B cell (primary cell): ENCODE results near the gene PACRG. TPM values are rescaled to one million over a fixed set of nuclear protein-coding genes. Genes with fewer than 3 reads are reported as not detected.

Source experiments
- ATAC-seq: fragments of 200-7000 bp; cut with Tn5 transposase; one replicate; pipeline ENCODE4 v1.10.0; 2021; ENCODE audit warnings: low read depth, mild to moderate bottlenecking, moderate number of reproducible peaks, moderate library complexity
- CTCF ChIA-PET: fragments of 350-600 bp; sonication (Branson Sonifier 250); formaldehyde crosslinking; loops from one replicate; lab custom pipeline; 2021; ENCODE audit warnings: antibody characterized with exemption, inconsistent platforms; lab: Charles Lee
- POLR2A ChIA-PET: fragments of 350-600 bp; sonication (Branson Sonifier 250); formaldehyde crosslinking; loops from one replicate; lab custom pipeline; 2021; ENCODE audit warnings: antibody characterized with exemption; lab: Charles Lee
- DNase-seq: peaks from one replicate; pipeline ENCODE4 v3.0.0; 2013
- H2AFZ ChIP-seq: 2 replicates; pipeline ENCODE4 v1.6.1; 2012; ENCODE audit warnings: mild to moderate bottlenecking, low read depth, low read length; ENCODE audit not compliant: insufficient read depth, poor library complexity, severe bottlenecking
- H3K27ac ChIP-seq, 2 donors: 1 replicate in 1 of 2; 2 replicates in 1 of 2; pipeline ENCODE4 v1.5.1; 2012 to 2013; ENCODE audit warnings: low read length in 2 of 2, mild to moderate bottlenecking in 2 of 2, moderate library complexity in 1 of 2
- H3K27me3 ChIP-seq, 4 experiments: fragments of 200-600 bp in 1 of 4; sonication (generic) in 1 of 4; replicated peaks in 1 of 4; 1 replicate in 2 of 4; 2 replicates in 2 of 4; pipeline versions ENCODE4 v1.6.1 to v1.7.0; 2013 to 2016; ENCODE audit warnings: low read length in 3 of 4, mild to moderate bottlenecking in 2 of 4, mixed read lengths in 1 of 4, moderate library complexity in 1 of 4; ENCODE audit not compliant: insufficient read depth in 4 of 4, control insufficient read depth in 3 of 4; ENCODE audit errors: control extremely low read depth in 1 of 4
- H3K36me3 ChIP-seq, 2 experiments: replicated peaks in 1 of 2; 1 replicate in 1 of 2; 2 replicates in 1 of 2; pipeline versions ENCODE4 v1.6.1 to v1.7.1; 2013; ENCODE audit warnings: low read length in 1 of 2; ENCODE audit not compliant: insufficient read depth in 2 of 2, control insufficient read depth in 1 of 2; ENCODE audit errors: control extremely low read depth in 1 of 2, extremely low read depth in 1 of 2
- H3K4me1 ChIP-seq, 2 donors: fragments of 200-600 bp in 1 of 2; sonication (generic) in 1 of 2; 1 replicate in 1 of 2; 2 replicates in 1 of 2; pipeline versions ENCODE4 v1.5.1 to v1.6.1; 2013 to 2017; ENCODE audit warnings: low read length in 2 of 2; ENCODE audit not compliant: control insufficient read depth in 2 of 2, insufficient read depth in 2 of 2
- H3K4me2 ChIP-seq: replicated peaks from 2 replicates; pipeline ENCODE3; 2012; ENCODE audit warnings: mild to moderate bottlenecking, low read depth, low read length; ENCODE audit not compliant: poor library complexity, severe bottlenecking
- H3K4me3 ChIP-seq, 5 experiments: fragments of 200-600 bp in 1 of 5; sonication (generic) in 1 of 5; 1 replicate in 3 of 5; 2 replicates in 2 of 5; pipeline versions ENCODE4 v1.5.1 to v1.7.0; 2011 to 2016; ENCODE audit warnings: low read length in 4 of 5, mild to moderate bottlenecking in 4 of 5, low read depth in 2 of 5, control low read depth in 1 of 5, moderate library complexity in 1 of 5; ENCODE audit not compliant: insufficient read depth in 1 of 5; ENCODE audit errors: control extremely low read depth in 1 of 5, extremely low read depth in 1 of 5
- H3K79me2 ChIP-seq: fragments of 200-600 bp; sonication (generic); one replicate; pipeline ENCODE4 v1.6.0; 2016; ENCODE audit warnings: low read length; ENCODE audit not compliant: control insufficient read depth, insufficient read depth
- H3K9ac ChIP-seq: fragments of 200-600 bp; sonication (generic); 2 replicates; pipeline ENCODE4 v1.6.1; 2017; ENCODE audit warnings: mild to moderate bottlenecking, low read length, moderate library complexity
- H3K9me3 ChIP-seq, 3 donors: one replicate each; pipeline versions ENCODE4 v1.6.1 to v1.7.1; 2013; ENCODE audit warnings: low read length in 2 of 3; ENCODE audit not compliant: control insufficient read depth in 2 of 3, insufficient read depth in 1 of 3; ENCODE audit errors: control extremely low read depth in 1 of 3
- H4K20me1 ChIP-seq: 2 replicates; pipeline ENCODE4 v1.6.0; 2012; ENCODE audit warnings: mild to moderate bottlenecking, low read length; ENCODE audit not compliant: insufficient read depth, control insufficient read depth, poor library complexity, severe bottlenecking
- H3K27ac Mint-ChIP-seq: one replicate; pipeline ENCODE4 v1.8.0; 2021; ENCODE audit warnings: mixed read lengths
- H3K27me3 Mint-ChIP-seq: one replicate; pipeline ENCODE4 v1.8.0; 2021; ENCODE audit warnings: mixed read lengths
- H3K4me1 Mint-ChIP-seq: one replicate; pipeline ENCODE4 v1.8.0; 2021; ENCODE audit warnings: mixed read lengths
- H3K4me3 Mint-ChIP-seq: one replicate; pipeline ENCODE4 v1.8.0; 2021; ENCODE audit warnings: mixed read lengths
- H3K9me3 Mint-ChIP-seq: one replicate; pipeline ENCODE4 v1.8.0; 2022; ENCODE audit warnings: mixed read lengths; ENCODE audit not compliant: insufficient read depth
- CTCF ChIP-seq: fragments of 200-600 bp; IDR thresholded peaks from one replicate; pipeline ENCODE4 v1.8.0; 2022; ENCODE audit warnings: antibody characterized with exemption, mild to moderate bottlenecking
- EZH2 ChIP-seq: IDR thresholded peaks from 2 replicates; pipeline ENCODE4 v1.6.1; 2012; ENCODE audit warnings: borderline replicate concordance, low read depth, mild to moderate bottlenecking, moderate library complexity, low read length; ENCODE audit not compliant: insufficient read depth, poor library complexity, severe bottlenecking
- WGBS: methylation state at CpG from one replicate; pipeline ENCODE4 v1.1.5; 2013; ENCODE audit warnings: missing lambda C conversion rate; ENCODE audit not compliant: insufficient coverage; 5-methylcytosine and 5-hydroxymethylcytosine counted together
- intact Hi-C: fragments of 100-400 bp; cut with micrococcal nuclease; formaldehyde crosslinking; loops from one replicate; pipeline ENCODE4 v1.10.0; 2022
- polyA plus RNA-seq: library from polyadenylated mRNA; depleted of rRNA; stranded (reverse); fragments of >200 nt; gene quantifications from 2 replicates; pipeline ENCODE4 v1.2.3, GENCODE V29; 2012
- total RNA-seq, 2 donors: library from RNA; stranded (reverse); fragments of 120-200 nt in 1 of 2; gene quantifications; 1 replicate in 1 of 2; 2 replicates in 1 of 2; pipeline versions ENCODE4 v1.2.3 to v1.2.4, GENCODE V29; 2013 to 2022

The PACRG gene
- total and polyA plus RNA-seq, 2 donors (not counting 1 experiment from before 2014, with no cell fraction given) = not detected

GRCh38 chr6:163308629-163309440, 581.1 kb downstream of the PACRG start:
- no peak for DNase-seq
- Histone ChIP-seq H3K36me3 (no peaks in the 10 kb centered on the region), H3K27me3 (no peaks in the 10 kb centered on the region), H3K9me3 (peaks cover 0 to 5% (median 0%) of the 10 kb centered on the region in 3 donors), H3K4me1 (no peaks in the 10 kb centered on the region), H2AFZ (no peak overlapping the region), H3K27ac (no peak overlapping the region), H3K79me2 (no peaks in the 10 kb centered on the region), H3K4me2 (no peak overlapping the region), H3K4me3 (no peak overlapping the region), H4K20me1 (no peaks in the 10 kb centered on the region), H3K9ac (no peak overlapping the region)
- intact Hi-C loops = no loop called here
- ChIA-PET CTCF (interaction anchor here (0.7 to 0.8 kb wide), 2 partner anchors 179 to 358 kb away, joined by 3 read pairs; no protein-coding TSS in a partner anchor), POLR2A (no interaction called here)
- 96% methylated on average over 15 of the region's 22 CpGs for WGBS
- H3K27me3 Mint-ChIP-seq = peaks cover 26% of the 10 kb centered on the region
- ATAC-seq = no peak
- TF ChIP-seq CTCF = no peak
- TF ChIP-seq EZH2 = no peak
- no peaks in the 10 kb centered on the region for H3K9me3 Mint-ChIP-seq
- H3K27ac Mint-ChIP-seq = no peak overlapping the region
- no peaks in the 10 kb centered on the region for H3K4me1 Mint-ChIP-seq
- no peak overlapping the region for H3K4me3 Mint-ChIP-seq

- no peaks in the 10 kb centered on the region for H3K79me2 ChIP-seq
- Mint-ChIP-seq H3K9me3 (no peaks in the 10 kb centered on the region), H3K4me1 (no peaks in the 10 kb centered on the region), H3K27me3 (peaks cover 26% of the 10 kb centered on the region), H3K27ac (no peak overlapping the region), H3K4me3 (no peak overlapping the region)
- no peak overlapping the region for H3K4me3 ChIP-seq
- CTCF ChIA-PET = interaction anchor here (0.8 kb wide), 1 partner anchor 179 kb away, joined by 3 read pairs; no protein-coding TSS in a partner anchor
- ATAC-seq (no peak), DNase-seq (no peak)
- no peaks in the 10 kb centered on the region for H3K27me3 ChIP-seq
- H3K36me3 ChIP-seq = no peaks in the 10 kb centered on the region
- H3K9me3 ChIP-seq = peaks cover 0 to 5% (median 0%) of the 10 kb centered on the region in 3 donors
- H3K4me1 ChIP-seq = no peaks in the 10 kb centered on the region
- intact Hi-C loops = no loop called here
- H4K20me1 ChIP-seq = no peaks in the 10 kb centered on the region
- no peak overlapping the region for H3K4me2 ChIP-seq
- H3K27ac ChIP-seq = no peak overlapping the region
- no peak overlapping the region for H3K9ac ChIP-seq
- POLR2A ChIA-PET = no interaction called here
- TF ChIP-seq EZH2 = no peak
- no peak for TF ChIP-seq CTCF
- WGBS = 37% methylated on average over 8 of the region's 13 CpGs
- no peak overlapping the region for H2AFZ ChIP-seq
These were observed 581.8 kb downstream of the PACRG start for GRCh38 chr6:163309491-163310026.
